ENCODE measurements around the gene TEX2. TPM values are rescaled to one million over a fixed set of nuclear protein-coding genes. Genes with fewer than 3 reads are reported as not detected.

The TEX2 gene
- total and polyA plus RNA-seq, 2 donors from 2014 or later, result 14.0 to 39.1 TPM

DNA sequence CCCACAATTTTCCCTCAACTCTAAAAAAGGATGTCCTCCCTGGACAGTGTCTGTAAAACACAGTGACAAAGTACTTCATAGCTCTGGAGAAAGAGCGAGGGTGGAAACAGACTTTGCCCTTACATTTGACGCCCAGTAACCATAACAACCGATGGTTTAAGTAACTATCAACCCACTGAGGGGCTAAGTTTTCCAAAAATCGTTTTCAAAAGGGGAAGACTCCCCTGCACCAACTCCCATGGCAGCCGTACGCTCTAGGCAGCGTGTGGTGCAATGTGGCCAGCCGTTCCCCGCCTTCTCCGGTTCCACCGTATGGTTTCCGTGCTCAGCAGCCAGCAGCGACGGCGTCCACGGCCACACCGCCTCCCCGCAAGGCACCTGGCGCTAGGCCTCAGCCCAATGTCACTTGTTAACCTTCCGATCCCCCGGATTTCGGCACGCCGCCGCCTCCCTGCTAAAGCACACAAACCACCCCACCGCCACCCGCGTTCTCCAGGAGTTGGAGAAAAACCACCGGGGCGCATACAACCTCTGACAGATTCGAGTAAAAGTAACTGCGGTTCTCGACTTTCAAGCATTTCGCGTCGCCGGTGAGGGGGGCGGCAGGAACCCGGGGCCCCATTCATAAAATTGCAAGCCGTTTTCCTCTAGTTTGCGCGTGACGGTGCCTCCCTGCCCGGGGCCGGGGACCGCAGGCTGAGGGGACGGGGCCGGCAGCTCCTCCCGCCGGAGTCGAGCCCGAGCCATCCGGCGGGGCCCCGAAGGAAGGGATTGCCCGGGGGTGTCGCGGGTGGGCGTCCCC lies 661 bp downstream of the TEX2 start:
- no peaks in the 10 kb centered on the region for H3K27me3 ChIP-seq (ENCODE audit: control insufficient read depth, insufficient read depth, low read length)
- no peak for FAIRE-seq

DNA sequence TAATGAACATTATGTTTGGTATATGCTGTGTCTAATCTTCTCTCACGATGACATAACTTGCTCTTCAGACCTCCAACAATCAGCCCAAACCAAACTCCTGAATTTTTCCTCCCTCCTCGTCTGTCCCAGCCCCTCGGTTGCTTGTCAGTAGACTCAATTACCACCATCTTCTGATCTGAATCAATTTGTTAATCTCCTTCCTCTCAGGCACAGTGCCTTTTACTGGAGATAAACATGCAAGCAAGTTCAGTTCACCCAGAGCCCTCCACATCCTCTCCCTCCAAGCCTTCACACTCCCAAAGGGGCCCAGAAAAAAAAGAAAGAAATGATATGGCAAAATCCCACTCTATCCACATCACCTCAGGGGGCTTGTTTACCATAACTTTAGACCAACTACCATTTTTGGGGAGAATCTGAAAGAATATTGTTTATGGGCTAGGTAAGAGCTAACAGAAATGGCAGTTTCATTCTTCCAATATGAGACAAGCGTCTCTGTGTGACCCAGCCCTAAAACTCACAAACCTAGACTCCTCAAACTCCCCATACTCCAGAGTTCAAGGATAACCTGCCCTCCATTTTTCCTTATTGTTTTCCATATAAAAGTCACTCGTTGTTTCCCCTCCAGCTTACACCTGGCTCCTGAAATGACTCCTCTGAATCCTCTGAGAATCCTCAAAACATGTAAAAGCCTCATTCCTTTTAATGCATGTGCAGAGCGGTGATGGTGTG lies 1.5 kb downstream of the TEX2 start:
- intact Hi-C loops (cut with DNase I), result no loop called here
- TF ChIP-seq, protein P1, sequence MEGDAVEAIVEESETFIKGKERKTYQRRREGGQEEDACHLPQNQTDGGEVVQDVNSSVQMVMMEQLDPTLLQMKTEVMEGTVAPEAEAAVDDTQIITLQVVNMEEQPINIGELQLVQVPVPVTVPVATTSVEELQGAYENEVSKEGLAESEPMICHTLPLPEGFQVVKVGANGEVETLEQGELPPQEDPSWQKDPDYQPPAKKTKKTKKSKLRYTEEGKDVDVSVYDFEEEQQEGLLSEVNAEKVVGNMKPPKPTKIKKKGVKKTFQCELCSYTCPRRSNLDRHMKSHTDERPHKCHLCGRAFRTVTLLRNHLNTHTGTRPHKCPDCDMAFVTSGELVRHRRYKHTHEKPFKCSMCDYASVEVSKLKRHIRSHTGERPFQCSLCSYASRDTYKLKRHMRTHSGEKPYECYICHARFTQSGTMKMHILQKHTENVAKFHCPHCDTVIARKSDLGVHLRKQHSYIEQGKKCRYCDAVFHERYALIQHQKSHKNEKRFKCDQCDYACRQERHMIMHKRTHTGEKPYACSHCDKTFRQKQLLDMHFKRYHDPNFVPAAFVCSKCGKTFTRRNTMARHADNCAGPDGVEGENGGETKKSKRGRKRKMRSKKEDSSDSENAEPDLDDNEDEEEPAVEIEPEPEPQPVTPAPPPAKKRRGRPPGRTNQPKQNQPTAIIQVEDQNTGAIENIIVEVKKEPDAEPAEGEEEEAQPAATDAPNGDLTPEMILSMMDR (IDR thresholded peaks at IDR 0.05; ENCODE audit: borderline replicate concordance, extremely low read depth, insufficient read depth), result no peak
- Histone ChIP-seq H3K9ac (ENCODE audit: low read length in 3 of 3) (peak overlapping the region in 1 of 3 donors; percentile 81), H3K27ac (ENCODE audit: low read depth in 2 of 2, low read length in 2 of 2) (peak overlapping the region in 1 of 2 donors; percentile 81), H3K27me3 (ENCODE audit: control insufficient read depth, insufficient read depth, low read length) (no peaks in the 10 kb centered on the region), H3K9me3 (ENCODE audit: control insufficient read depth in 2 of 3, insufficient read depth in 1 of 3, low read length in 3 of 3) (no peaks in the 10 kb centered on the region), H3K4me3 (ENCODE audit: low read length in 3 of 3) (peak overlapping the region; percentile 64 to 87 (median 84)), H3K4me1 (ENCODE audit: control insufficient read depth in 2 of 3, insufficient read depth in 2 of 3, low read depth in 1 of 3, low read length in 3 of 3) (peaks cover 0 to 12% (median 11%) of the 10 kb centered on the region in 3 donors), H3K36me3 (ENCODE audit: control insufficient read depth in 2 of 3, insufficient read depth in 3 of 3, low read length in 3 of 3) (no peaks in the 10 kb centered on the region)
- FAIRE-seq (no peak), DNase-seq (no peak)

More for the DNA sequence above, 661 bp downstream of the TEX2 start:
- H3K4me1 ChIP-seq (ENCODE audit: control insufficient read depth in 2 of 3, insufficient read depth in 2 of 3, low read depth in 1 of 3, low read length in 3 of 3), result peaks cover 0 to 12% (median 11%) of the 10 kb centered on the region in 3 donors
- peak; percentile 51 to 89 (median 59) for DNase-seq
- H3K9me3 ChIP-seq (ENCODE audit: control insufficient read depth in 2 of 3, insufficient read depth in 1 of 3, low read length in 3 of 3), result no peaks in the 10 kb centered on the region
- peak overlapping the region; percentile 64 to 87 (median 84) for H3K4me3 ChIP-seq (ENCODE audit: low read length in 3 of 3)
- TF ChIP-seq, protein P1 (IDR thresholded peaks at IDR 0.05; ENCODE audit: borderline replicate concordance, extremely low read depth, insufficient read depth), result no peak
- H3K27ac ChIP-seq (ENCODE audit: low read depth in 2 of 2, low read length in 2 of 2), result peak overlapping the region; percentile 75 to 81
- peak overlapping the region; percentile 24 to 81 (median 63) for H3K9ac ChIP-seq (ENCODE audit: low read length in 3 of 3)
- H3K36me3 ChIP-seq (ENCODE audit: control insufficient read depth in 2 of 3, insufficient read depth in 3 of 3, low read length in 3 of 3), result no peaks in the 10 kb centered on the region
- intact Hi-C loops (cut with DNase I), result no loop called here

DNA sequence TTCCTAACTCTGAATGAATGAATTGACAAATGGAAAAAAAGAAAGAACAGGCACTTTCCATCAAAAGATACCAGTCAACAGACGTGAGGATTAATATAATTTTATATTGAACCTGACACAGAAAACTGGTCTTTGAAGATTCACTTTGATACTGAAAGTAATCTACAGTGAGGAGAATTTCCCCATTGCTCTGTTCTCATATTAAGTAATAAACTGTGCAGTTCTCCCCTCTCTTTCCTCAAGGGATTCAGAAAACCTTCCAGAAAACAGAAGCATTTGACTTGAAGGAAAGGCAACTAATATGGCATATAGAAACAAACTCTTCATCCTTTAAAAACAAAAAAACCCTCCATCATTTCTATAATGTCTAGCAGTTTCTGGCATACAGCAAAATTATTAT lies 2.2 kb downstream of the TEX2 start:
- Histone ChIP-seq H3K27ac (ENCODE audit: low read depth in 2 of 2, low read length in 2 of 2) (no peak overlapping the region), H3K9ac (ENCODE audit: low read length in 3 of 3) (no peak overlapping the region), H3K4me3 (ENCODE audit: low read length in 3 of 3) (no peak overlapping the region), H3K4me1 (ENCODE audit: control insufficient read depth in 2 of 3, insufficient read depth in 2 of 3, low read depth in 1 of 3, low read length in 3 of 3) (peaks cover 0 to 12% (median 11%) of the 10 kb centered on the region in 3 donors), H3K27me3 (ENCODE audit: control insufficient read depth, insufficient read depth, low read length) (no peaks in the 10 kb centered on the region), H3K36me3 (ENCODE audit: control insufficient read depth in 2 of 3, insufficient read depth in 3 of 3, low read length in 3 of 3) (no peaks in the 10 kb centered on the region), H3K9me3 (ENCODE audit: control insufficient read depth in 2 of 3, insufficient read depth in 1 of 3, low read length in 3 of 3) (no peaks in the 10 kb centered on the region)
- DNase-seq (no peak), FAIRE-seq (no peak)
- intact Hi-C loops (cut with DNase I), result no loop called here
- TF ChIP-seq, protein P1 (IDR thresholded peaks at IDR 0.05; ENCODE audit: borderline replicate concordance, extremely low read depth, insufficient read depth), result no peak
